NCI-H2227 (cell line): ENCODE data around the gene APEX1.

Experiments used
- DNase-seq: peaks from one replicate; lab custom pipeline; 2025; ENCODE audit not compliant: unreplicated experiment; lab: John Stamatoyannopoulos, UW

The APEX1 gene

GRCh38 chr14:20454516-20455354 lies at the start of gene APEX1, which contains the start of gene OSGEP:
Gene APEX1, plus strand, starts transcription at chr14:20455226. Its CDS starts 420 bp downstream, at chr14:20455646.
Gene OSGEP, minus strand, starts transcription at chr14:20454812. Its CDS starts 129 bp downstream, at chr14:20454683.
- DNase-seq, result peak; percentile 99

- DNase-seq, result no peak
These were observed 45.8 kb upstream of the APEX1 start for GRCh38 chr14:20409226-20409625.

- DNase-seq, result no peak
These were observed 42.6 kb upstream of the APEX1 start for GRCh38 chr14:20412411-20412810.

DNA sequence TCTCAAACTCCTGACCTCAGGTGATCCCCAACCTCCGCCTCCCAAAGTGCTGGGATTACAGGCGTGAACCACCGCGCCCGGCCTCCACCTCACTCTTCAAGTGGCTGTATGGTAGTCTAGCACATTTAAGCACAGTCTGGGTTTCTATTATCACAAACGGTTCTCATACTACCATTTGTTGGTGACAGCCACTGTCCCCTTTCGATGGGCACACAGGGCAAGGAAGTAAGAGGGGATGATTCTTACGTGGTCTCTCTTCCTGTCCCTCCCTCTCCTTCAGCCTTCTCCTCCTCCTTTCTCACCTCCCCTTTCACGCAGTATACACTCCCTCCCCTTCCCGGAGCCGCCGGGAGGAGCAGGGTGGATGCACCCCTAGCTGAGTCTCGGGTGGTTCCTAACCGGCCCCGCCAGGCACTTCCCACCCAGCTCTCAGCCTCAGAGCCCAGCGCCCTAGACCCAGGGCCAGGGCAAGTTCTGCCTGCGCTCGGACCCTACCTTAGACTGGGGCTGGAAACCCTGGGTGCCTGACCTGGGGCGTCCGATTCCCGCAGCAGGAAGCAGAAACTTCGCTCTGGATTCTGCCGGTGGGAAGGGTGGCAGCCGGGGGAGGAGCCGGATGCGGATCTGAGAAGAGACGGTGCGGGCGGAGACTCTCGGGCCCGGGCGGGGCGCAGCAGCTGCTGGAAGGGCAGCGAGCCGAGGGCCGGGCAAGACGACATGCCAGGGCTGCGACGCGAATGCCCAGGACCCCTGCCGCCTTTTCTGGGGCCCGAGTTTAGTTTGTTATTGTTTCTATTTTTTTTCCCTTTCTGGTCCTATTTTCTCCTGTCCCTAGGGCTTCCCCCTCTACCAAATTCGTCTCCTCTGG lies 41.9 kb upstream of the APEX1 start, which contains the start of gene TEP1:
Gene TEP1, minus strand, starts transcription at position 626 of the 868 bp plus-strand sequence. CDS start 5,062 bp downstream, outside the sequence.
- peak; percentile 86 for DNase-seq

DNA sequence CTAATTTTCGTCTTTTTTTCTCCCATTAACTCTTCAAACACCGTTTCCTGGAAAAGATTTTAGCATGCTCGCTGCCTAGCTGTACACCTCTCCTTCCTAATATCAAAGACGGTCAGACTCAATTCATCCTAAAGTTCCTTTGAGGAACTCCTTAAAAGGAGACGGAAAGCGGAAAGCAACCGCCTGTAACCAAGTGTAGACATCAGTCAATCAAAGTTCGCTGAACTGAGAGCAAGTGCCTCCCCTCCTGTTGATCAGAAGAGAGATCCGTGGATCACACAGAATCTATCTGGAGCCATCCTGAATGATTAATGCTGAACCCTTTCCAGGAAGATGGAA lies 41.3 kb upstream of the APEX1 start:
- peak; percentile 18 for DNase-seq

DNA sequence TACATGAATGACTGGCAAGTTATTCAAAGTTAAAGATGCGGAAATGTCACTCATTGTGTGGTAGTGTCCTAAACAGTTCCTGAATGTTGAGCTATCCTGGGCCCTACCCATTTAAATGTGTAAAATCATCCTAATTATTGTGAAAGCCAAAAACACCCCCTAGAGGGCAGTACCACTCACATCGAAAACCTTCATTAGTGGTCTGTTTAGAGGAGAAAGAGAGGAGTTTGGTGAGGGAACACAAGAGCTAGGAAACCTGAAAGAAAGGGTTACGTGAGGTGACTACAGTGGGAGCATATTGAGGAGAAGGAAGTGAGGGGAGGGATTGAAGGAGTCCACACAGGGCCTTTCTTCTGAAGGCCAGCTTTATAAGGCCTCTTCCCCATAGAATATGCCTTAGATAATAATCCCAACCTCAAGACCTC lies 39.2 kb upstream of the APEX1 start:
- peak; percentile 54 for DNase-seq

DNA sequence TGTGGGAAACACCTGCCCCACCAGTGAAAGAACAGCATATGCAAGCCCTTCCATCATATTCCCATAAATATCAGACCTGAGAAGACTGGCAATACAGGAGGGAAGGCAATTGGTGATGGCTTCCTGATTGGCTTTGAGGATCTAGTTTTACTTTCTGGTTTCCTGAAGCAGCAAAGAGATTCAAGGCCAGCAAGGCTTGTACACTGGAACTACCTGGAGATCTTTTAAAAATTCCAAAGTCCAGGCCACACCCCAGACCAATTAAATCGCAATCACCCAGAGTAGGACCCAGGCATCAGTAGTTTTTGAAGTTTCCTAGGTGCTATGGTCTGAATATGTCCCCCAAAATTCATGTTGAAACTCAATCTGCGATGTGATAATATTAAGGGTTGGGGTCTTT lies 38.8 kb upstream of the APEX1 start:
- DNase-seq, result no peak

DNA sequence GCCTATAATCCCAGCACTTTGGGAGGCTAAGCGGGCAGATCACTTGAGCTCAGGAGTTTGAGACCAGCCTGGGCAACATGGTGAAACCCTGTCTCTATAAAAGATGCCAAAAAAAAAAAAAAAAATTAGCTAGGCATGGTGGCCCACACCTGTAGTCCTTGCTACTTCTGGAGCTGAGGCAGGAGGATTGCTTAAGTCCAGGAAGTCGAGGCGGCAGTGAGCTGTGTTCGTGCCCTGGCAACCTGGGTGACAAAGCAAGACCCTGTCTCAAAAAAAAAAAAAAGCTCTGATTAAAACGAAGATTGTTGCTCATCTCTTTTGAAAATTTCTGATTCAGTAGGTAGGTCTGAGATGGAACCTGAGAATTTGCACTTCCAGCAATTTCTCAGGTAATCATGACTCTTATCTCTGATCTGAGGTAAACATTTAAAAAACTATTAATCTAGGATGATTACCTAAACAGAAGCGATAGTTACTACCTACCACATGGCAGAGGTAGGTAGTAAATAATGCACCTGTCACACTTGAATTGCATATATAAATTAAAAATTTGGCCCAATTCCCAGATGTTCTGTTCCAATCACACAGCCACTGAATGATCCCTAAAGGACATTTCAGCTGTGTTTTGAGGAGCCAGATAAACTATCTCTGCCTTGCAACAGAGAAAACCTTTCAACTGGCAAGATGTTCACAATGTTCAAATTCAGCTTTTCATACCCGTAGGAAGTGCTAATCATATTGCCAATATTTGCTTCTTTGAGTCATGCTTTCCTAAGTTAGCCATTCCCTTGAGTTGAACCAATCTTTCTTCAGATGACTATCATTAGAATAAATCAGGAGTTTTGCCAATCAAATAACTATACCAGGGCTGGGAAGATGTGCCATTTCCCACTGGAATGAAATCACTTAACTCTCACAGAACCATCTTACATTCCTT lies 37.5 kb upstream of the APEX1 start:
- DNase-seq, result no peak

- no peak for DNase-seq
These were observed 36.5 kb upstream of the APEX1 start for GRCh38 chr14:20418501-20418909.

GRCh38 chr14:20419419-20419818 lies 35.6 kb upstream of the APEX1 start:
- no peak for DNase-seq

- no peak for DNase-seq
These were observed 33.8 kb upstream of the APEX1 start for GRCh38 chr14:20421267-20421666.

- no peak for DNase-seq
These were observed 32.1 kb upstream of the APEX1 start for GRCh38 chr14:20422886-20423285.

GRCh38 chr14:20424851-20425250 lies 30.2 kb upstream of the APEX1 start:
- DNase-seq, result no peak

DNA sequence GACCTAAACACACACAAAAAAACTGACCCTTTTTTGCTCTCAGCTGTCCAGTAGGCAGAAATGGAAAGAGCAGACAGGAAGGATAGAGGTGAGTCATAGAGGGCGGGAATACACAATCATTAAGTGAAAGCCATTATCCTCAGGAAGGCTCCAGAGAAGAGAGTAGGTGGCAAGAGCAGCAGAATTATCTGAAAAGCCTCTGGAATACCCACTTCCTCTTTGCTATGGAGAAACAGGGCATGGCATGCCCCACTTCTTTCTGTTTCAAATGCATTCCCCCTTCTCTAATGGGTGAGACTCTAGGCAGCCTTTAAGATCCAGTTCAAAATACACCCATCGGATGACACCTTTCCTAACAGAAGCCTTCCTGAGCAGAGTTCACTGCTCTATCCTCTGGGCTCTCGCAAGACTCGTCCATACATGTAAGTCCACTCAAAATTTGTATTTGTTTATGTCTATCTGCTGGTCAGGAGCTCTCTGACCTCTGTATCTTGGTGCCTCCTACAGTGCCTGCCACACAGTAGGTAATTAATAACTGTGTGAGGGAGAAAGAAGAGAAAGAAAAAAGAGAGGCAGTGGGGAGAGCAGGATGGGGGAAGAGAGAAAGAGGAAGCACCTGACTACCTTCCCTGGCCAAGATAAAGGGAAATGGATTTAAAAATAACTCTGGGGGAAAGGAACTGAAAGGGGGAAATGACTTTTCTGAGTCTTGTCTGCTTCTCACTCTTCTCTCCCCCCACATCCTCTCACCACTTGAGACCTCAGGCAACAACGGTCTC lies 27.6 kb upstream of the APEX1 start:
- DNase-seq, result peak; percentile 34

DNA sequence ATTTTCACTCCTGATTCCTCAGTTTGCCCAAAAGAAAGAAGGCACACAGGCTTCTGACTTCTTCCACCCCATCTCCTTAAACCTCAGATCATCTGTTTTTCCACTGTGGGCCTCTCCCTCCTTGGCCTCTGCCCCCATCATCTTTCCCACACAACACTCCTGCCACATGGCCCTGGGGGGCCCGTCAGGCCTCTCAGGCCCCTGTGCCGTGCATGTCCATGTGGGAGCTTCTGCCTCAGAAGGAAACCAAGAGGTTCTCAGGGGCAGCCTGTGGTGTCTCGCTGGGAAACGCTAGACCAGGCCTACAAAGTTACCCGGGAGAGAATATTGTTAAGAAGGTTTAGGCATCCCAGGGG lies 27.0 kb upstream of the APEX1 start:
- no peak for DNase-seq

DNA sequence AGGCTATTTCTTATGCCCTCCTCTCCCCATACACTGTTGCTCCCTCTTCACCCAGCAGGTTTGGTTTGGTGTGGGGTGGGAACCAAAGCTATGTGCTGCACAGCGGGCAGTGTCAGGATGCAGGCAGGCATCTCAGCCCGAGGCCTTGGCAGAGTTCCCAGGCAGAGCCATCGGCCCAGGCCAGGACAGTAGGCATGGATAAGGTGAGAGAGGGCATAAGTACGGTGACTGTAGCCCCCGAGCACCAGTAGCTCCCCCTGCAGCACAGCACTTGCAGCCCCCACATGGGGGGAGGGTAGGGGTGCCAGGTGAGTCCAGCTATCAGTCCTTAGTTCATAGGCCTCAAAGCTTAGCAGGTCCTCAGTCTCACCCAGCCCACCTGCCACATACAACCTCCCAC lies 26.2 kb upstream of the APEX1 start:
- DNase-seq, result no peak

DNA sequence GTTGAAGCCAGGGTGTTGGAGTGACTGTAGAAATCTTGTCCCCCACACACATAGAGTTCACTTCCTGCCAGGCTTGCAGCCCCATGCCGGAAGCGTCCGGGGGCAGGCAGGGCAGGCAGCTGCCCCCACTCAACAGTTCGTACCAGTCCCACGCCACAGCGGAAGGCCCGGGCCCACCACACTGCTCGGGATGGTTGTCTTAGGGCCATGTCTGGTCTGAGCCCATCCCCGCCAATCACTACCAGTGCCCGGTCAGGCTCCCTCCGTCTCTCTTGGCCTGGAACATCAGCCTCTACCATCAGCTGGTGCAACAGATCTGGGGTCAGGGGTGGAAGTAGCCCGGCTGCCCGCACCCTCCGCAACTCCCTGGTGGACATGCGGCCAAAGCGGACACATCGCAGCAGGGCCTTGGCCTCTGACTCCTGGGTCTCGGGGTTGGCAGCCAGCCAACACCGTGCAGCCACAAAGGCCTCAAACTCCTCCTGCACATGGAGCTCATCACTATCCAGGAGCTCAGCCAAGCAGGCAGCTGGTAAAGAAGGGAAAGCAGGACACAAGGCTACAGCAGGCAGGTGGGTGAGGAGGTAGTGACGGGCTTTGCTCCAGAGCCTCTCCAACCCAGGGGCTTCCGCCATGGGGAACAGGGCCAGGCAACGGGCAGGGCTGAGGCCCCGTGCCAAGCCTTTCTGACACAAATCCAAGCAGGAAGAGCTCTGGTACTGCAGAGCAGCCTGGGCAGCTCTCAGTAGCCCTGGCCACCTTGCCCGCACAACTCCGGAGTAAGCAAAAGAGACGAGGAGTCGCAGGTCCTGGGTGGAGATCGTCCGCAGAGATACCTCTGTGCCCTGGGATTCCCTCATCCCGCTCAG lies 25.0 kb upstream of the APEX1 start:
- no peak for DNase-seq

DNA sequence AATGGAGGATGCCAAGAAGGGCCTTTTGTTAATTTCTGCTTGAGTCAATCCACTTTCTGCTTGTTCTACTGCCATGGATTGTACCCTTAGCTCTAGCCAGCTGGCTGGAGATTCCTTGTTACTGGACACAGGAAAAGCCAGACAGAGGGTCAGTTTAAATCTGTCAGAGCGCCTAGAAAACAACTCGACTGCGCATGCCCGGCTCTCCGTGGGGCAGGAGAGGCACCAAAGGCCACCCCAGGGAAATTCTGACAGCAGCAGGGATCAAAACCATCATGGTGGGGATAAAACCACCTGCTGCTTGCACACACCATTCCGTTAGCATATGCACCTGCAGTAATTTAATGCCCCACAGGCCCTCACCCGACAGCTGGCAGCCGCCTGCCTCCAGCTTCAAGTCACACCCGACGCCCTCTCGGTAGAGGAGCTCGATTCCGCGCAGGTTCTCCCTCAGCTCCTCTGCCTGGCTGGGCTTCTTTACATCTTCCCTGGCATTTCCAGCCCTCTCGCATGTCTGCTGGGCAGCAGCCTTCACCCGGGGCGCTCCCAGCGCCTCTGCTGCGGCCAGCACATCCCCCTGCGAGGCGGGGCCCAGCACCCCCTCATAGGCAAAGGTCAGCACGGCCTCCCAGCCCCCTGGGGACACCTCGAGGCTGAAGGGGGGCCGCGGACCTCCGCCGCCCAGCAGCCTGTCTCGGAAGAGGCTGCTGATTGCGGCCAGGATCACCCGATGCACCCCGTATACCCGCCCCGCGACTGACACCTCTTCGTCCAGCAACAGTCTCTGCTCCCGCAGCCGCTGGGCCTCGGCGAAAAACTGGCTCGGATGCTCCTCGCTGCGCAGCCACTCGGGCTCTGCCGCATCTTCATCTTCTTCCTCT lies 20.1 kb upstream of the APEX1 start:
- peak; percentile 27 for DNase-seq
